GM12865 (cell line): Measurements from ENCODE around the gene DPH1.

Experiments
- DNase-seq: peaks from one replicate; pipeline ENCODE4 v3.0.0; 2010; ENCODE audit warnings: low read depth
- H3K4me3 ChIP-seq: 2 replicates; pipeline ENCODE4 v1.5.1; 2011; ENCODE audit warnings: mild to moderate bottlenecking, low read depth, low read length, control low read depth
- TF ChIP-seq, protein P1 (sequence below): IDR thresholded peaks from 2 replicates; pipeline ENCODE4 v1.5.1; 2011; ENCODE audit warnings: low read length, control low read depth, low read depth, inconsistent platforms; ENCODE audit not compliant: insufficient read depth; ENCODE audit errors: missing control alignments

The DPH1 gene

DNA sequence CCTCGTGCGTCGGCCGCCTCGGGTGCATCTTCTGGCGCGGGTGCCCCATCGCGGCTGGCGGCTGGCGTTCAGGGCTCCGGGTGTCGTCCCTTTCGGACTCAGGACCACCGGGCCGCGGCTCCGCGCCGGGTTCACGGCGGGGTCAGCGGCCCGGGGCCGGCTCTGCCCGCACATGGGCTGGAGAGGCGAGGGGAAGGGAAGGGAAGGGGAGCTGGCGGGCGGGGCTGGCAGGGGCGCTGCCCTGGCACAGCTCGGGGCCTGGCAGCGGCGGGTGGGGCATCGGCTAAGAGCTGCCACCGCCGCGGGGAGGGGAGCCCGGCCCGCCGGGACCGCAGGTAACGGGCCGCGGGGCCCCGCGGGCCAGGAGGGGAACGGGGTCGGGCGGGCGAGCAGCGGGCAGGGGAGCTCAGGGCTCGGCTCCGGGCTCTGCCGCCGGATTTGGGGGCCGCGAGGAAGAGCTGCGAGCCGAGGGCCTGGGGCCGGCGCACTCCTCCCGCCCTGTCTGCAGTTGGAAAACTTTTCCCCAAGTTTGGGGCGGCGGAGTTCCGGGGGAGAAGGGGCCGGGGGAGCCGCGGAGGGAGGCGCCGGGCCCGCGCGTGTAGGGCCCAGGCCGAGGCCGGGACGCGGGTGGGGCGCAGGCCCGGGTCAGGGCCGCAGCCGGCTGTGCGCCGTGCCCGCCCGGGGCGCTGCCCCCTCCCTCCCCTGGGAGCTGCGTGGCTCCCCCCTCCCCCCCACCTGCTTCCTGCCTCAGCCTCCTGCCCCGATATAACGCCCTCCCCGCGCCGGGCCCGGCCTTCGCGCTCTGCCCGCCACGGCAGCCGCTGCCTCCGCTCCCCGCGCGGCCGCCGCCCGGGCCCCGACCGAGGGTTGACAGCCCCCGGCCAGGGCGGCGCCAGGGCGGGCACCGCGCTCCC, 25.6 kb downstream of the DPH1 start:
- peak overlapping the region; percentile 85 for H3K4me3 ChIP-seq
- peak; percentile 81 for DNase-seq
- TF ChIP-seq, protein P1, sequence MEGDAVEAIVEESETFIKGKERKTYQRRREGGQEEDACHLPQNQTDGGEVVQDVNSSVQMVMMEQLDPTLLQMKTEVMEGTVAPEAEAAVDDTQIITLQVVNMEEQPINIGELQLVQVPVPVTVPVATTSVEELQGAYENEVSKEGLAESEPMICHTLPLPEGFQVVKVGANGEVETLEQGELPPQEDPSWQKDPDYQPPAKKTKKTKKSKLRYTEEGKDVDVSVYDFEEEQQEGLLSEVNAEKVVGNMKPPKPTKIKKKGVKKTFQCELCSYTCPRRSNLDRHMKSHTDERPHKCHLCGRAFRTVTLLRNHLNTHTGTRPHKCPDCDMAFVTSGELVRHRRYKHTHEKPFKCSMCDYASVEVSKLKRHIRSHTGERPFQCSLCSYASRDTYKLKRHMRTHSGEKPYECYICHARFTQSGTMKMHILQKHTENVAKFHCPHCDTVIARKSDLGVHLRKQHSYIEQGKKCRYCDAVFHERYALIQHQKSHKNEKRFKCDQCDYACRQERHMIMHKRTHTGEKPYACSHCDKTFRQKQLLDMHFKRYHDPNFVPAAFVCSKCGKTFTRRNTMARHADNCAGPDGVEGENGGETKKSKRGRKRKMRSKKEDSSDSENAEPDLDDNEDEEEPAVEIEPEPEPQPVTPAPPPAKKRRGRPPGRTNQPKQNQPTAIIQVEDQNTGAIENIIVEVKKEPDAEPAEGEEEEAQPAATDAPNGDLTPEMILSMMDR = no peak

DNA sequence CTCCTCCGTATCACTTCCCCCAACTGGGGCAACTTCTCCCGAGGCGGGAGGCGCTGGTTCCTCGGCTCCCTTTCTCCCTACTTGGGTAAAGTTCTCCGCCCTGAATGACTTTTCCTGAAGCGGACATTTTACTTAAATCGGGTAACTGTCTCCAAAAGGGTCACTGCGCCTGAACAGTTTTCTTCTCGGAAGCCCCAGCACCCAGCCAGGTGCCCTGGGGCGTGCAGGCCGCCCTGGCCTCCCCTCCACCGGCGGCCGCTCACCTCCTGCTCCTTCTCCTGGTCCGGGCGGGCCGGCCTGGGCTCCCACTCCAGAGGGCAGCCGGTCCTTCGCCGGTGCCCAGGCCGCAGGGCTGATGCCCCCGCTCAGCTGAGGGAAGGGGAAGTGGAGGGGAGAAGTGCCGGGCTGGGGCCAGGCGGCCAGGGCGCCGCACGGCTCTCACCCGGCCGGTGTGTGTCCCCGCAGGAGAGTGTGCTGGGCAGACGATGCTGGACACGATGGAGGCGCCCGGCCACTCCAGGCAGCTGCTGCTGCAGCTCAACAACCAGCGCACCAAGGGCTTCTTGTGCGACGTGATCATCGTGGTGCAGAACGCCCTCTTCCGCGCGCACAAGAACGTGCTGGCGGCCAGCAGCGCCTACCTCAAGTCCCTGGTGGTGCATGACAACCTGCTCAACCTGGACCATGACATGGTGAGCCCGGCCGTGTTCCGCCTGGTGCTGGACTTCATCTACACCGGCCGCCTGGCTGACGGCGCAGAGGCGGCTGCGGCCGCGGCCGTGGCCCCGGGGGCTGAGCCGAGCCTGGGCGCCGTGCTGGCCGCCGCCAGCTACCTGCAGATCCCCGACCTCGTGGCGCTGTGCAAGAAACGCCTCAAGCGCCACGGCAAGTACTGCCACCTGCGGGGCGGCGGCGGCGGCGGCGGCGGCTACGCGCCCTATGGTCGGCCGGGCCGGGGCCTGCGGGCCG, 26.5 kb downstream of the DPH1 start:
- TF ChIP-seq, protein P1 = peak; percentile 9
- peak overlapping the region; percentile 85 for H3K4me3 ChIP-seq
- DNase-seq = peak; percentile 88

DNA sequence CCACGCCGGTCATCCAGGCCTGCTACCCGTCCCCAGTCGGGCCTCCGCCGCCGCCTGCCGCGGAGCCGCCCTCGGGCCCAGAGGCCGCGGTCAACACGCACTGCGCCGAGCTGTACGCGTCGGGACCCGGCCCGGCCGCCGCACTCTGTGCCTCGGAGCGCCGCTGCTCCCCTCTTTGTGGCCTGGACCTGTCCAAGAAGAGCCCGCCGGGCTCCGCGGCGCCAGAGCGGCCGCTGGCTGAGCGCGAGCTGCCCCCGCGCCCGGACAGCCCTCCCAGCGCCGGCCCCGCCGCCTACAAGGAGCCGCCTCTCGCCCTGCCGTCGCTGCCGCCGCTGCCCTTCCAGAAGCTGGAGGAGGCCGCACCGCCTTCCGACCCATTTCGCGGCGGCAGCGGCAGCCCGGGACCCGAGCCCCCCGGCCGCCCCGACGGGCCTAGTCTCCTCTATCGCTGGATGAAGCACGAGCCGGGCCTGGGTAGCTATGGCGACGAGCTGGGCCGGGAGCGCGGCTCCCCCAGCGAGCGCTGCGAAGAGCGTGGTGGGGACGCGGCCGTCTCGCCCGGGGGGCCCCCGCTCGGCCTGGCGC, 27.3 kb downstream of the DPH1 start:
- peak overlapping the region; percentile 39 for H3K4me3 ChIP-seq
- no peak for DNase-seq
- TF ChIP-seq, protein P1 = no peak

DNA sequence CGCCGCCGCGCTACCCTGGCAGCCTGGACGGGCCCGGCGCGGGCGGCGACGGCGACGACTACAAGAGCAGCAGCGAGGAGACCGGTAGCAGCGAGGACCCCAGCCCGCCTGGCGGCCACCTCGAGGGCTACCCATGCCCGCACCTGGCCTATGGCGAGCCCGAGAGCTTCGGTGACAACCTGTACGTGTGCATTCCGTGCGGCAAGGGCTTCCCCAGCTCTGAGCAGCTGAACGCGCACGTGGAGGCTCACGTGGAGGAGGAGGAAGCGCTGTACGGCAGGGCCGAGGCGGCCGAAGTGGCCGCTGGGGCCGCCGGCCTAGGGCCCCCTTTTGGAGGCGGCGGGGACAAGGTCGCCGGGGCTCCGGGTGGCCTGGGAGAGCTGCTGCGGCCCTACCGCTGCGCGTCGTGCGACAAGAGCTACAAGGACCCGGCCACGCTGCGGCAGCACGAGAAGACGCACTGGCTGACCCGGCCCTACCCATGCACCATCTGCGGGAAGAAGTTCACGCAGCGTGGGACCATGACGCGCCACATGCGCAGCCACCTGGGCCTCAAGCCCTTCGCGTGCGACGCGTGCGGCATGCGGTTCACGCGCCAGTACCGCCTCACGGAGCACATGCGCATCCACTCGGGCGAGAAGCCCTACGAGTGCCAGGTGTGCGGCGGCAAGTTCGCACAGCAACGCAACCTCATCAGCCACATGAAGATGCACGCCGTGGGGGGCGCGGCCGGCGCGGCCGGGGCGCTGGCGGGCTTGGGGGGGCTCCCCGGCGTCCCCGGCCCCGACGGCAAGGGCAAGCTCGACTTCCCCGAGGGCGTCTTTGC, 28.0 kb downstream of the DPH1 start:
- peak; percentile 45 for DNase-seq
- H3K4me3 ChIP-seq = peak overlapping the region; percentile 38
- TF ChIP-seq, protein P1 = no peak

DNA sequence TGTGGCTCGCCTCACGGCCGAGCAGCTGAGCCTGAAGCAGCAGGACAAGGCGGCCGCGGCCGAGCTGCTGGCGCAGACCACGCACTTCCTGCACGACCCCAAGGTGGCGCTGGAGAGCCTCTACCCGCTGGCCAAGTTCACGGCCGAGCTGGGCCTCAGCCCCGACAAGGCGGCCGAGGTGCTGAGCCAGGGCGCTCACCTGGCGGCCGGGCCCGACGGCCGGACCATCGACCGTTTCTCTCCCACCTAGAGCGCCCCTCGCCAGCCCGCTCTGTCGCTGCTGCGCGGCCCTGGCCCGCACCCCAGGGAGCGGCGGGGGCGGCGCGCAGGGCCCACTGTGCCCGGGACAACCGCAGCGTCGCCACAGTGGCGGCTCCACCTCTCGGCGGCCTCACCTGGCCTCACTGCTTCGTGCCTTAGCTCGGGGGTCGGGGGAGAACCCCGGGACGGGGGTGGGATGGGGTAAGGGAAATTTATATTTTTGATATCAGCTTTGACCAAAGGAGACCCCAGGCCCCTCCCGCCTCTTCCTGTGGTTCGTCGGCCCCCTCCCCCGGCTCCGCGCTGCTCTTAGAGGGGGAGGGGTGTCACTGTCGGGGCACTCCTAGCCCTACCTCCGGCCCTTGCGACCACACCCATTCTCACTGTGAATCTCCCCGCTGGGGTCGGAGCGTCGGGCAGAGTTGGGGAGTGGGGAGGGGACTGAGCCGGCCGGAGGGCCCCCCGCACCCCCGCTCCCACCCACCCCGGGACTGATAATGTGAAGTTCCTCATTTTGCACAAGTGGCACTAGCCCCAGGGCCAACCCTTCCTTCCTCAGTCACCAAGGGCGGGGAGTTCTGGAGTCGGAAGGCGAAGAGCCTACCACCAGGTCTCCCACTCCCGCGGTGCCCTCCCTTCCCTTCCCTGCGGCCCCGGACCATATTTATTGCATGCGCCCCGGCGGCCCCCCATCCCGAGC, 28.9 kb downstream of the DPH1 start:
- peak overlapping the region; percentile 38 for H3K4me3 ChIP-seq
- peak; percentile 88 for DNase-seq
- TF ChIP-seq, protein P1 = peak; percentile 82
